ENCODE measurements around the gene QSER1. TPM values are rescaled to one million over a fixed set of nuclear protein-coding genes. Genes with fewer than 3 reads are reported as not detected.

Gene QSER1
- total and polyA plus RNA-seq, 3 experiments from 2014 or later: 0.93 to 12.3 (median 10.6) TPM

- H3K27me3 ChIP-seq (ENCODE audit: insufficient read depth, low read length, poor library complexity, severe bottlenecking): no peaks in the 10 kb centered on the region
- H3K4me1 ChIP-seq (ENCODE audit: insufficient read depth, low read length): no peaks in the 10 kb centered on the region
- CTCF ChIA-PET: no interaction called here
- H3K4me3 Mint-ChIP-seq: no peak overlapping the region
- POLR2A ChIA-PET: no interaction called here
- DNase-seq: no peak
- no peaks in the 10 kb centered on the region for H3K9me3 Mint-ChIP-seq
- H3K36me3 Mint-ChIP-seq: peaks cover 0 to 3% (median 0%) of the 10 kb centered on the region in 3 donors
- no peak overlapping the region for H3K27ac Mint-ChIP-seq
- H3K4me1 Mint-ChIP-seq: no peaks in the 10 kb centered on the region
- H3K36me3 ChIP-seq (ENCODE audit: insufficient read depth, low read length): no peaks in the 10 kb centered on the region
- H3K27me3 Mint-ChIP-seq: no peaks in the 10 kb centered on the region
- no peak overlapping the region for H3K27ac ChIP-seq (ENCODE audit: low read depth, low read length)
- H3K4me3 ChIP-seq (ENCODE audit: low read length): no peak overlapping the region
- H3K9me3 ChIP-seq (ENCODE audit: low read length): no peaks in the 10 kb centered on the region
Observed at GRCh38 chr11:32985600-32985999, 93.0 kb downstream of the QSER1 start.

- ChIA-PET POLR2A (no interaction called here), CTCF (no interaction called here)
- H3K4me3 ChIP-seq (ENCODE audit: low read length): no peak overlapping the region
- H3K27ac ChIP-seq (ENCODE audit: low read depth, low read length): no peak overlapping the region
- peaks cover 4% of the 10 kb centered on the region for H3K9me3 ChIP-seq (ENCODE audit: low read length)
- H3K4me1 Mint-ChIP-seq: no peaks in the 10 kb centered on the region
- H3K36me3 Mint-ChIP-seq: peaks cover 0 to 3% (median 1%) of the 10 kb centered on the region in 3 donors
- peaks cover 0 to 6% (median 5%) of the 10 kb centered on the region in 5 donors for H3K9me3 Mint-ChIP-seq
- peak overlapping the region in 1 of 8 donors; percentile 48 for H3K27ac Mint-ChIP-seq
- H3K4me3 Mint-ChIP-seq: no peak overlapping the region
- H3K27me3 ChIP-seq (ENCODE audit: insufficient read depth, low read length, poor library complexity, severe bottlenecking): no peaks in the 10 kb centered on the region
- no peaks in the 10 kb centered on the region for H3K27me3 Mint-ChIP-seq
- no peaks in the 10 kb centered on the region for H3K36me3 ChIP-seq (ENCODE audit: insufficient read depth, low read length)
- no peak for DNase-seq
- H3K4me1 ChIP-seq (ENCODE audit: insufficient read depth, low read length): no peaks in the 10 kb centered on the region
Observed at GRCh38 chr11:32987851-32988250, 95.2 kb downstream of the QSER1 start.

GRCh38 chr11:32990481-32990880 is 97.9 kb downstream of the QSER1 start:
- ChIA-PET POLR2A (no interaction called here), CTCF (no interaction called here)
- Histone ChIP-seq H3K27ac (ENCODE audit: low read depth, low read length) (no peak overlapping the region), H3K9me3 (ENCODE audit: low read length) (peaks cover 4% of the 10 kb centered on the region), H3K27me3 (ENCODE audit: insufficient read depth, low read length, poor library complexity, severe bottlenecking) (no peaks in the 10 kb centered on the region), H3K4me3 (ENCODE audit: low read length) (no peak overlapping the region), H3K4me1 (ENCODE audit: insufficient read depth, low read length) (no peaks in the 10 kb centered on the region), H3K36me3 (ENCODE audit: insufficient read depth, low read length) (no peaks in the 10 kb centered on the region)
- Mint-ChIP-seq H3K36me3 (peaks cover 0 to 3% (median 0%) of the 10 kb centered on the region in 3 donors), H3K9me3 (peaks cover 0 to 7% (median 6%) of the 10 kb centered on the region in 5 donors), H3K27me3 (no peaks in the 10 kb centered on the region), H3K4me1 (no peaks in the 10 kb centered on the region), H3K4me3 (no peak overlapping the region), H3K27ac (no peak overlapping the region)
- DNase-seq: no peak

- CTCF ChIA-PET: interaction anchor here (1.5 kb wide), 1 partner anchor 9 kb away, joined by 3 read pairs; no protein-coding TSS in a partner anchor
Observed at GRCh38 chr11:32991427-32991826, 98.8 kb downstream of the QSER1 start.

GRCh38 chr11:32991898-32992297 is 99.3 kb downstream of the QSER1 start:
- Mint-ChIP-seq H3K36me3 (peaks cover 0 to 3% (median 0%) of the 10 kb centered on the region in 3 donors), H3K9me3 (peaks cover 0 to 7% (median 6%) of the 10 kb centered on the region in 5 donors), H3K4me3 (no peak overlapping the region), H3K4me1 (no peaks in the 10 kb centered on the region), H3K27me3 (no peaks in the 10 kb centered on the region), H3K27ac (no peak overlapping the region)
- DNase-seq: no peak
- CTCF ChIA-PET: interaction anchor here (1.5 kb wide), 1 partner anchor 9 kb away, joined by 3 read pairs; no protein-coding TSS in a partner anchor
- Histone ChIP-seq H3K27me3 (ENCODE audit: insufficient read depth, low read length, poor library complexity, severe bottlenecking) (no peaks in the 10 kb centered on the region), H3K9me3 (ENCODE audit: low read length) (peaks cover 4% of the 10 kb centered on the region), H3K4me3 (ENCODE audit: low read length) (no peak overlapping the region), H3K4me1 (ENCODE audit: insufficient read depth, low read length) (no peaks in the 10 kb centered on the region), H3K27ac (ENCODE audit: low read depth, low read length) (no peak overlapping the region), H3K36me3 (ENCODE audit: insufficient read depth, low read length) (no peaks in the 10 kb centered on the region)
- POLR2A ChIA-PET: no interaction called here

More at GRCh38 chr11:32991427-32991826, 98.8 kb downstream of the QSER1 start:
- Histone ChIP-seq H3K27ac (ENCODE audit: low read depth, low read length) (no peak overlapping the region), H3K27me3 (ENCODE audit: insufficient read depth, low read length, poor library complexity, severe bottlenecking) (no peaks in the 10 kb centered on the region), H3K9me3 (ENCODE audit: low read length) (peaks cover 4% of the 10 kb centered on the region), H3K36me3 (ENCODE audit: insufficient read depth, low read length) (no peaks in the 10 kb centered on the region), H3K4me1 (ENCODE audit: insufficient read depth, low read length) (no peaks in the 10 kb centered on the region), H3K4me3 (ENCODE audit: low read length) (no peak overlapping the region)
- no peak overlapping the region for H3K27ac Mint-ChIP-seq
- no peak for DNase-seq
- POLR2A ChIA-PET: no interaction called here
- no peak overlapping the region for H3K4me3 Mint-ChIP-seq
- no peaks in the 10 kb centered on the region for H3K4me1 Mint-ChIP-seq
- H3K9me3 Mint-ChIP-seq: peaks cover 0 to 7% (median 6%) of the 10 kb centered on the region in 5 donors
- peaks cover 0 to 3% (median 0%) of the 10 kb centered on the region in 3 donors for H3K36me3 Mint-ChIP-seq
- no peaks in the 10 kb centered on the region for H3K27me3 Mint-ChIP-seq

- Mint-ChIP-seq H3K4me1 (peaks cover 6 to 9% (median 8%) of the 10 kb centered on the region in 3 donors), H3K27me3 (peaks cover 6 to 16% of the 10 kb centered on the region in 2 donors), H3K9me3 (peaks cover 0 to 10% (median 6%) of the 10 kb centered on the region in 5 donors), H3K4me3 (no peak overlapping the region), H3K27ac (no peak overlapping the region), H3K36me3 (peaks cover 0 to 12% (median 0%) of the 10 kb centered on the region in 3 donors)
- Histone ChIP-seq H3K36me3 (ENCODE audit: insufficient read depth, low read length) (no peaks in the 10 kb centered on the region), H3K27ac (ENCODE audit: low read depth, low read length) (no peak overlapping the region), H3K9me3 (ENCODE audit: low read length) (no peaks in the 10 kb centered on the region), H3K4me3 (ENCODE audit: low read length) (no peak overlapping the region), H3K4me1 (ENCODE audit: insufficient read depth, low read length) (peaks cover 7% of the 10 kb centered on the region), H3K27me3 (ENCODE audit: insufficient read depth, low read length, poor library complexity, severe bottlenecking) (no peaks in the 10 kb centered on the region)
- ChIA-PET POLR2A (no interaction called here), CTCF (no interaction called here)
- DNase-seq: no peak
Observed at GRCh38 chr11:33000181-33000580, 107.6 kb downstream of the QSER1 start.

- H3K27me3 ChIP-seq (ENCODE audit: insufficient read depth, low read length, poor library complexity, severe bottlenecking): no peaks in the 10 kb centered on the region
- Mint-ChIP-seq H3K27ac (no peak overlapping the region), H3K9me3 (peaks cover 0 to 10% (median 6%) of the 10 kb centered on the region in 5 donors), H3K4me3 (no peak overlapping the region), H3K36me3 (peaks cover 0 to 12% (median 0%) of the 10 kb centered on the region in 3 donors), H3K4me1 (peaks cover 15 to 20% (median 19%) of the 10 kb centered on the region in 3 donors), H3K27me3 (peaks cover 6 to 16% of the 10 kb centered on the region in 2 donors)
- no peak overlapping the region for H3K4me3 ChIP-seq (ENCODE audit: low read length)
- no peaks in the 10 kb centered on the region for H3K36me3 ChIP-seq (ENCODE audit: insufficient read depth, low read length)
- peaks cover 18% of the 10 kb centered on the region for H3K4me1 ChIP-seq (ENCODE audit: insufficient read depth, low read length)
- no peak for DNase-seq
- ChIA-PET CTCF (no interaction called here), POLR2A (no interaction called here)
- H3K9me3 ChIP-seq (ENCODE audit: low read length): no peaks in the 10 kb centered on the region
- no peak overlapping the region for H3K27ac ChIP-seq (ENCODE audit: low read depth, low read length)
Observed at GRCh38 chr11:33001281-33001680, 108.7 kb downstream of the QSER1 start.

GRCh38 chr11:33001751-33002542 is 109.3 kb downstream of the QSER1 start:
- Mint-ChIP-seq H3K4me1 (peaks cover 18 to 24% (median 24%) of the 10 kb centered on the region in 3 donors), H3K9me3 (peaks cover 0 to 10% (median 6%) of the 10 kb centered on the region in 5 donors), H3K36me3 (peaks cover 0 to 12% (median 0%) of the 10 kb centered on the region in 3 donors), H3K27ac (no peak overlapping the region), H3K27me3 (peaks cover 6 to 16% of the 10 kb centered on the region in 2 donors), H3K4me3 (no peak overlapping the region)
- no peaks in the 10 kb centered on the region for H3K9me3 ChIP-seq (ENCODE audit: low read length)
- no peak for DNase-seq
- CTCF ChIA-PET: no interaction called here
- H3K4me1 ChIP-seq (ENCODE audit: insufficient read depth, low read length): peaks cover 22% of the 10 kb centered on the region
- H3K27me3 ChIP-seq (ENCODE audit: insufficient read depth, low read length, poor library complexity, severe bottlenecking): no peaks in the 10 kb centered on the region
- no peak overlapping the region for H3K27ac ChIP-seq (ENCODE audit: low read depth, low read length)
- H3K36me3 ChIP-seq (ENCODE audit: insufficient read depth, low read length): no peaks in the 10 kb centered on the region
- H3K4me3 ChIP-seq (ENCODE audit: low read length): no peak overlapping the region
- POLR2A ChIA-PET: no interaction called here

Measured in CD8-positive, alpha-beta memory T cell (primary cell).